Ishikawa (cell line): ENCODE results near the gene GTF2F2.

ENCODE experiments used
- CEBPB ChIP-seq: IDR thresholded peaks from 2 replicates; pipeline ENCODE4 v1.6.1; 2012
- CREB1 ChIP-seq: IDR thresholded peaks from 2 replicates; pipeline ENCODE4 v1.6.1; 2012; ENCODE audit warnings: low read depth
- EGR1 ChIP-seq: IDR thresholded peaks from 2 replicates; pipeline ENCODE4 v1.6.1; 2012
- EP300 ChIP-seq: IDR thresholded peaks from 2 replicates; pipeline ENCODE4 v1.6.1; 2012; ENCODE audit warnings: borderline replicate concordance
- FOXM1 ChIP-seq: IDR thresholded peaks from 2 replicates; pipeline ENCODE4 v1.6.1; 2012; ENCODE audit warnings: low read depth, borderline replicate concordance
- NFIC ChIP-seq: IDR thresholded peaks from 2 replicates; pipeline ENCODE4 v1.6.1; 2012
- RAD21 ChIP-seq: IDR thresholded peaks from 2 replicates; pipeline ENCODE4 v1.6.1; 2012; ENCODE audit warnings: low read depth
- TAF1 ChIP-seq: IDR thresholded peaks from 2 replicates; pipeline ENCODE4 v1.6.1; 2012; ENCODE audit warnings: low read depth, mild to moderate bottlenecking
- TCF12 ChIP-seq: IDR thresholded peaks from 2 replicates; pipeline ENCODE4 v1.6.1; 2012; ENCODE audit warnings: low read depth
- TEAD4 ChIP-seq: IDR thresholded peaks from 2 replicates; pipeline ENCODE4 v1.6.1; 2012
- USF1 ChIP-seq: IDR thresholded peaks from 2 replicates; pipeline ENCODE4 v1.6.1; 2012
- YY1 ChIP-seq: IDR thresholded peaks from 2 replicates; pipeline ENCODE4 v1.6.1; 2012; ENCODE audit warnings: low read depth
- ZBTB7A ChIP-seq: IDR thresholded peaks from 2 replicates; pipeline ENCODE4 v1.6.1; 2012; ENCODE audit warnings: low read depth
- TF ChIP-seq, protein P1 (sequence below): IDR thresholded peaks from 2 replicates; pipeline ENCODE4 v1.6.1; 2012
- TF ChIP-seq, protein P2 (sequence below): IDR thresholded peaks from 2 replicates; pipeline ENCODE4 v1.6.1; 2012; ENCODE audit warnings: low read depth, mild to moderate bottlenecking

GTF2F2 gene

GRCh38 chr13:45232591-45232990, 112.3 kb downstream of the GTF2F2 start:
- TF ChIP-seq USF1: no peak
- TF ChIP-seq EGR1: no peak
- TF ChIP-seq TAF1: no peak
- TF ChIP-seq FOXM1: no peak
- TF ChIP-seq, protein P1, sequence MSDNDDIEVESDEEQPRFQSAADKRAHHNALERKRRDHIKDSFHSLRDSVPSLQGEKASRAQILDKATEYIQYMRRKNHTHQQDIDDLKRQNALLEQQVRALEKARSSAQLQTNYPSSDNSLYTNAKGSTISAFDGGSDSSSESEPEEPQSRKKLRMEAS: no peak
- no peak for TF ChIP-seq RAD21
- TF ChIP-seq, protein P2, sequence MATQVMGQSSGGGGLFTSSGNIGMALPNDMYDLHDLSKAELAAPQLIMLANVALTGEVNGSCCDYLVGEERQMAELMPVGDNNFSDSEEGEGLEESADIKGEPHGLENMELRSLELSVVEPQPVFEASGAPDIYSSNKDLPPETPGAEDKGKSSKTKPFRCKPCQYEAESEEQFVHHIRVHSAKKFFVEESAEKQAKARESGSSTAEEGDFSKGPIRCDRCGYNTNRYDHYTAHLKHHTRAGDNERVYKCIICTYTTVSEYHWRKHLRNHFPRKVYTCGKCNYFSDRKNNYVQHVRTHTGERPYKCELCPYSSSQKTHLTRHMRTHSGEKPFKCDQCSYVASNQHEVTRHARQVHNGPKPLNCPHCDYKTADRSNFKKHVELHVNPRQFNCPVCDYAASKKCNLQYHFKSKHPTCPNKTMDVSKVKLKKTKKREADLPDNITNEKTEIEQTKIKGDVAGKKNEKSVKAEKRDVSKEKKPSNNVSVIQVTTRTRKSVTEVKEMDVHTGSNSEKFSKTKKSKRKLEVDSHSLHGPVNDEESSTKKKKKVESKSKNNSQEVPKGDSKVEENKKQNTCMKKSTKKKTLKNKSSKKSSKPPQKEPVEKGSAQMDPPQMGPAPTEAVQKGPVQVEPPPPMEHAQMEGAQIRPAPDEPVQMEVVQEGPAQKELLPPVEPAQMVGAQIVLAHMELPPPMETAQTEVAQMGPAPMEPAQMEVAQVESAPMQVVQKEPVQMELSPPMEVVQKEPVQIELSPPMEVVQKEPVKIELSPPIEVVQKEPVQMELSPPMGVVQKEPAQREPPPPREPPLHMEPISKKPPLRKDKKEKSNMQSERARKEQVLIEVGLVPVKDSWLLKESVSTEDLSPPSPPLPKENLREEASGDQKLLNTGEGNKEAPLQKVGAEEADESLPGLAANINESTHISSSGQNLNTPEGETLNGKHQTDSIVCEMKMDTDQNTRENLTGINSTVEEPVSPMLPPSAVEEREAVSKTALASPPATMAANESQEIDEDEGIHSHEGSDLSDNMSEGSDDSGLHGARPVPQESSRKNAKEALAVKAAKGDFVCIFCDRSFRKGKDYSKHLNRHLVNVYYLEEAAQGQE: no peak
- no peak for TF ChIP-seq NFIC

GRCh38 chr13:45238945-45239795, 118.9 kb downstream of the GTF2F2 start:
- TF ChIP-seq CEBPB (no peak), EGR1 (no peak), USF1 (no peak), ZBTB7A (no peak)

DNA sequence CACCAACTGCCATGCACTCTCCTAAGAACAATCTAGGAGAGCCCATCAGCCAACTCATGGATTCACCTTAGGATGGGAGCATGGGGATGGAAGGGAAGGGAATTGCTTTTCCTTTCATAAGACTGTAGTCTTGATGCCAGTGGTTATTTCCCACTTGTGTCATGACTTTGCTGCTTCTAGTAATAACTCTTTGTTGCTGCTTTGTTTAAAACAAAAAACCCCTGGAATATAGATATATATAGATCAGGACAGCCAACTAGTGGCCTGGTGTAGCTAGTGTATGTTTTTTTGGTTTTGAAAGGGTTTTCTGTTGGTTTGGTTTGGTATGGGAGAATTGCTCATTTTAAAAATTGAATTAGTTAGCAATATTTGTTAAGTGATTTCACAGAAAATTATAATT, 119.8 kb downstream of the GTF2F2 start:
- no peak for TF ChIP-seq CEBPB
- no peak for TF ChIP-seq CREB1
- TF ChIP-seq TCF12: no peak
- TF ChIP-seq FOXM1: no peak
- no peak for TF ChIP-seq YY1
- TF ChIP-seq USF1: no peak
- no peak for TF ChIP-seq ZBTB7A

DNA sequence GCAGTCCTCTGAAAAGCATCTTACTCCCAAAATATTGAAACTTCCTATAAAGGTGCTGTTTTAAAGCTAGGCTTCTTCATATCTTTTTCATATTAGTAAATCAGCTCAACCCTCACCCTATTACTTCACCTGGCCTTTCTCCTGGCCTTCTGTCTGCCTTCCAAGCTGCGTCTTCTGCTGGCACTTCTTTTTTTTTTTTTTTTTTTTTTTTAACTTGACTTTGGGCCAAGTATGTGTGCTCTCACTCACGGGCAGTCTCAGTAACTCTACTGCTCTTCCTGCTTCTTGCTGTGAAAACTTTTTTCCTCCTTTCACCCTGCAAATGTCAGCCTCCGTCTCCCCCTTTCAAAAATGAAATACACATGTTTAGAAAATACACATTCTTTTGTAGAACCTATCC, 121.8 kb downstream of the GTF2F2 start:
- peak; percentile 87 for TF ChIP-seq NFIC
- no peak for TF ChIP-seq ZBTB7A

DNA sequence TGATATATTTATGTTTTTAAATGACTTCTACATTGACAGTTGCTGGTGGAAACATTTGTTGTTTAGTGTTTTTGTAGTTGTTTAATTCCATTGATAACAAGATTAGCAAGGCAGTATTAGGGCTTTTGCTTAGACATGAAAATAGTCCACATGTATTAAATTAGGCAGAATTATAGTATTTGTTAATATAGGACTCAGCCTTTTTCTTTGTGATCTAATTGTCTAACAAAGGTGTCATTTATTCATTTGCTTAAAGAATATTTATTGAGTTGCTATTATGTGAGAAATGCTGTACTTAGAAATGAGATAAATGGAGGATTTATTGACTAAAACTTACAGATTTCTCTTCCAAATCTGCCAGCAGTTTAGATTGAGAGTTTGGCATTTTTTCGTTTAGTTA, 122.2 kb downstream of the GTF2F2 start:
- TF ChIP-seq, protein P2: no peak
- TF ChIP-seq CEBPB (no peak), EP300 (no peak), NFIC (no peak), TCF12 (no peak), EGR1 (no peak), RAD21 (no peak), FOXM1 (no peak), ZBTB7A (no peak), TEAD4 (no peak), USF1 (no peak), YY1 (no peak), TAF1 (no peak), CREB1 (no peak)
- TF ChIP-seq, protein P1: no peak

DNA sequence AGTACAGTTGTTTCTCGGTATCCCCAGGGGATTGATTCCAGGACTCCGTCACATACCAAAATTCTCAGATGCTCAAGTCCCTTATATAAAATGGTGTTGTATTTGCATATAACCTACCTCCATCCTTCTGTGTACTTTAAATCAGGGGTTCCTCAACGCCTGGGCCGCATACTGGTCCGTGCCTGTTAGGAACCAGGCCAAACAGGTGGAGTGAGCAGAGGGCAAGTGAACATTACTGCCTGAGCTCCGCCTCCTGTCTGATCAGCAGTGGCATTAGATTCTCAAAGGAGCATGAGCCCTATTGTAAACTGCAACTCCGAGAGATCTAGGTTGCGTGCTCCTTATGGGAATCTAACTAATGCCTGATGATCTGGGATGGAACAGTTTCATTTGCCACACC, 122.8 kb downstream of the GTF2F2 start:
- TF ChIP-seq, protein P2: no peak
- TF ChIP-seq TAF1: no peak
- TF ChIP-seq USF1: no peak
- TF ChIP-seq FOXM1: no peak
- no peak for TF ChIP-seq CREB1
- no peak for TF ChIP-seq NFIC
- TF ChIP-seq RAD21: no peak
